ENCODE results near the gene SERPINE3.

The SERPINE3 gene

GRCh38 chr13:51361106-51361505 is 21.6 kb downstream of the SERPINE3 start:
- TF ChIP-seq TOX (CRISPR knock-in tag; IDR thresholded peaks at IDR 0.05; ENCODE audit: borderline replicate concordance) (no peak), ESRRG (CRISPR knock-in tag; IDR thresholded peaks at IDR 0.05) (no peak), OSR1 (CRISPR knock-in tag; IDR thresholded peaks at IDR 0.05) (no peak), ZC3H10 (CRISPR knock-in tag; IDR thresholded peaks at IDR 0.05) (no peak), ZFP3 (CRISPR knock-in tag; IDR thresholded peaks at IDR 0.05) (no peak), BACH2 (CRISPR knock-in tag; IDR thresholded peaks at IDR 0.05; ENCODE audit: borderline replicate concordance) (no peak), CSRNP3 (CRISPR knock-in tag; IDR thresholded peaks at IDR 0.05) (no peak), ZNF8 (CRISPR knock-in tag; IDR thresholded peaks at IDR 0.05) (no peak), PATZ1 (CRISPR knock-in tag; IDR thresholded peaks at IDR 0.05; ENCODE audit: borderline replicate concordance) (no peak), POU6F1 (CRISPR knock-in tag; IDR thresholded peaks at IDR 0.05; ENCODE audit: borderline replicate concordance, low read depth) (no peak), ZFP30 (CRISPR knock-in tag; IDR thresholded peaks at IDR 0.05) (no peak), ZNF70 (CRISPR knock-in tag; IDR thresholded peaks at IDR 0.05) (no peak), TSHZ2 (CRISPR knock-in tag; IDR thresholded peaks at IDR 0.05) (no peak), ZNF565 (CRISPR knock-in tag; conservative IDR thresholded peaks at IDR 0.05; ENCODE audit: low read depth) (no peak)
- no peak for ATAC-seq

- TF ChIP-seq TOX (CRISPR knock-in tag; IDR thresholded peaks at IDR 0.05; ENCODE audit: borderline replicate concordance) (no peak), ARNTL (CRISPR knock-in tag; IDR thresholded peaks at IDR 0.05; ENCODE audit: borderline replicate concordance, low read depth) (no peak), RARB (CRISPR knock-in tag; IDR thresholded peaks at IDR 0.05) (no peak), OSR1 (CRISPR knock-in tag; IDR thresholded peaks at IDR 0.05) (no peak), ZNF8 (CRISPR knock-in tag; IDR thresholded peaks at IDR 0.05) (no peak), ZC3H10 (CRISPR knock-in tag; IDR thresholded peaks at IDR 0.05) (no peak), CSDC2 (CRISPR knock-in tag; IDR thresholded peaks at IDR 0.05) (no peak), TCF4 (CRISPR knock-in tag; IDR thresholded peaks at IDR 0.05; ENCODE audit: borderline replicate concordance) (no peak), PPARA (CRISPR knock-in tag; IDR thresholded peaks at IDR 0.05; ENCODE audit: borderline replicate concordance) (no peak), ZFP3 (CRISPR knock-in tag; IDR thresholded peaks at IDR 0.05) (no peak), PATZ1 (CRISPR knock-in tag; IDR thresholded peaks at IDR 0.05; ENCODE audit: borderline replicate concordance) (no peak), ZFP30 (CRISPR knock-in tag; IDR thresholded peaks at IDR 0.05) (no peak), ZNF565 (CRISPR knock-in tag; conservative IDR thresholded peaks at IDR 0.05; ENCODE audit: low read depth) (no peak), ISL1 (CRISPR knock-in tag; IDR thresholded peaks at IDR 0.05) (no peak), ZNF70 (CRISPR knock-in tag; IDR thresholded peaks at IDR 0.05) (no peak), ESRRG (CRISPR knock-in tag; IDR thresholded peaks at IDR 0.05) (no peak), BACH2 (CRISPR knock-in tag; IDR thresholded peaks at IDR 0.05; ENCODE audit: borderline replicate concordance) (no peak), SNAI2 (CRISPR knock-in tag; IDR thresholded peaks at IDR 0.05) (no peak)
- no peak for ATAC-seq
Measured at GRCh38 chr13:51363625-51364024, 24.1 kb downstream of the SERPINE3 start.

Data from SK-N-SH treated with all-trans-retinoic acid at 6 μM for 48 hours (cell line).